ENCODE results near the gene ZBTB21.

Gene ZBTB21

DNA sequence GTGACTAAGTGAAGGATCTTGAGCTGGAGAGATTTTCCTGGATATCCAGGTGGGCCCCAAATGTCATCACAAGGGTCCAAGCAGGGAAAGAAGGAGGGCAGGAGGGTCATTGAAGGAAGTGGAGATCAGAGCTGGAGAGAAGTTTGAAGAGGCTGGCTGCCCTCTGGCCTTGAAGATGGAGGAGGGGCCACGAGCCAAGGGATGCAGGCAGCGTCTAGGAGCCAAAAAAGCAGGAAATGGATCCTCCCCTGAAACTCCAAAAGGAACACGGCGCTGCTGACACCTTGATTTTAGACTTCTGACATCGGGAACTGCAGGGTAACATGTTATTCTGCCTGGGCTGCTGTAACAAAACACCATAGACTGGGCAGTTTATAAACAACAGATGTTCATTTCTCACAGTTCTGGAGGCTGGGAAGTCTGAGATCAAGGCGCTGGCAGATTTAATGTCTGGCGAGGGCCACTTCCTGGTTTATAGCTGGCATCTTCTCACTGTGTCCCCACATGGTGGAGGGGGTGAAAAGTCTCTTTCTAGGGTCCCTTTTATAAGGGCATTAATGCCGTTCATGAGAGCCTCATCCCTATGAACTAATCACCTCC, 28.8 kb upstream of the ZBTB21 start:
- no peaks in the 10 kb centered on the region for H3K9me3 ChIP-seq
- TF ChIP-seq CTCF (IDR thresholded peaks at IDR 0.05; ENCODE audit: low read depth, low read length), result no peak
- no peak for DNase-seq
- H3K36me3 ChIP-seq, result no peaks in the 10 kb centered on the region
- H3K27me3 ChIP-seq, result no peaks in the 10 kb centered on the region
- H3K4me3 ChIP-seq (ENCODE audit: low read depth, low read length), result no peak overlapping the region
- no peaks in the 10 kb centered on the region for H3K4me1 ChIP-seq

- Histone ChIP-seq H3K36me3 (no peaks in the 10 kb centered on the region), H3K4me3 (ENCODE audit: low read depth, low read length) (no peak overlapping the region), H3K4me1 (no peaks in the 10 kb centered on the region), H3K9me3 (no peaks in the 10 kb centered on the region), H3K27me3 (no peaks in the 10 kb centered on the region)
- DNase-seq, result no peak
- no peak for TF ChIP-seq CTCF (IDR thresholded peaks at IDR 0.05; ENCODE audit: low read depth, low read length)
These were observed 28.2 kb upstream of the ZBTB21 start for GRCh38 chr21:42038393-42038792.

DNA sequence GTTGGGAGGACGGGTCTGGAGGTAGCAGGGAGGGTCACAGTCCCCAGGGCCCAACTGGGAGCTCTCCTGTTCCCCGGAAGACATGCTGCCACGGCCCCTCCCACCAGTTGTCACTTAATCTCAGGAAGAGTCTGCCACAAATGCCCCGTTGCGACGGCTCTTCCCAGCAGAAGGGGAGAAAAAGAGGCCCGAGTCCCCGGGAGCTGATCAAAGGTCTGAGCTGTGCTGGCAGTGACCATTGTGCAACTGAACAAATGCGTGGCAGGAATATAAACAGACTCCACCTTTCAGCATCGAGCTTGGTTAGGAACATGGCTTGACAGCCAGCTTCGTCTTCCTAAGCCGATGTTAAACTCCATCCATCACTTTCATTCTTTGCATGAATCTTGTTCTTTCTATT, 27.8 kb upstream of the ZBTB21 start:
- Histone ChIP-seq H3K36me3 (no peaks in the 10 kb centered on the region), H3K9me3 (no peaks in the 10 kb centered on the region), H3K4me1 (no peaks in the 10 kb centered on the region), H3K27me3 (no peaks in the 10 kb centered on the region), H3K4me3 (ENCODE audit: low read depth, low read length) (no peak overlapping the region)
- DNase-seq, result no peak
- no peak for TF ChIP-seq CTCF (IDR thresholded peaks at IDR 0.05; ENCODE audit: low read depth, low read length)

GRCh38 chr21:42037516-42037915, 27.4 kb upstream of the ZBTB21 start:
- DNase-seq, result no peak
- H3K36me3 ChIP-seq, result no peaks in the 10 kb centered on the region
- H3K27me3 ChIP-seq, result no peaks in the 10 kb centered on the region
- no peak for TF ChIP-seq CTCF (IDR thresholded peaks at IDR 0.05; ENCODE audit: low read depth, low read length)
- H3K9me3 ChIP-seq, result no peaks in the 10 kb centered on the region
- no peaks in the 10 kb centered on the region for H3K4me1 ChIP-seq
- no peak overlapping the region for H3K4me3 ChIP-seq (ENCODE audit: low read depth, low read length)

- Histone ChIP-seq H3K4me3 (ENCODE audit: low read depth, low read length) (no peak overlapping the region), H3K9me3 (no peaks in the 10 kb centered on the region), H3K4me1 (no peaks in the 10 kb centered on the region), H3K27me3 (no peaks in the 10 kb centered on the region), H3K36me3 (no peaks in the 10 kb centered on the region)
- no peak for TF ChIP-seq CTCF (IDR thresholded peaks at IDR 0.05; ENCODE audit: low read depth, low read length)
- DNase-seq, result no peak
These were observed 26.2 kb upstream of the ZBTB21 start for GRCh38 chr21:42036313-42036712.

- TF ChIP-seq CTCF (IDR thresholded peaks at IDR 0.05; ENCODE audit: low read depth, low read length), result no peak
- Histone ChIP-seq H3K27me3 (no peaks in the 10 kb centered on the region), H3K4me1 (no peaks in the 10 kb centered on the region), H3K36me3 (no peaks in the 10 kb centered on the region), H3K9me3 (no peaks in the 10 kb centered on the region), H3K4me3 (ENCODE audit: low read depth, low read length) (no peak overlapping the region)
- no peak for DNase-seq
These were observed 22.8 kb upstream of the ZBTB21 start for GRCh38 chr21:42032968-42033367.

Measured in BE2C (cell line).